ENCODE results near the gene PGP.

The PGP gene

DNA sequence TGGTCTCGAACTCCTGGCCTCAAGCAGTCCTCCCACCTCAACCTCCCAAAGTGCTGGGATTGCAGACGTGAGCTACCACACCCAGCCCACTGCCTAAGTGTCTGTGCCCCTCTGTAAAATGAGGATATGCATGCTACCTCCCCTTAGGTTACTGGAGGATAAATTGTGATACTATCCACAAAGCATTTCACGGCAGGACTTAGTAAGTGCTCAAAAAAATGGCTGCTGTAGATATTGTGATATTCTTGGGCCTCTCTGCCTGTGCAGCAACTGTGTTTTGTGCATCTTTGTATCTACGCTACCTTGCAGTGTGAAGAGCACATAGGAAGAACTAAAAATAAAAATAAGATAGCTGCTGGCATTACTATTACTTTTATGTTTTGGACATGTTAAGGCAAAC, 16.4 kb downstream of the PGP start:
- H3K36me3 ChIP-seq (replicated peaks; ENCODE audit: insufficient read depth, low read length) = no peaks in the 10 kb centered on the region
- H2AFZ ChIP-seq (ENCODE audit: low read length) = no peak overlapping the region
- no peaks in the 10 kb centered on the region for H4K20me1 ChIP-seq (ENCODE audit: insufficient read depth, low read length)
- no peak overlapping the region for H3K4me3 ChIP-seq (ENCODE audit: low read length)
- H3F3A ChIP-seq (ENCODE audit: insufficient read depth, low read length) = no peaks in the 10 kb centered on the region
- H3K79me2 ChIP-seq (ENCODE audit: low read length) = no peaks in the 10 kb centered on the region
- no peaks in the 10 kb centered on the region for H3K9me2 ChIP-seq (replicated peaks; ENCODE audit: insufficient read depth, low read length)
- H3K9ac ChIP-seq (ENCODE audit: low read length) = no peak overlapping the region
- DNase-seq = no peak
- no peaks in the 10 kb centered on the region for H3K9me3 ChIP-seq (replicated peaks; ENCODE audit: insufficient read depth, low read length)
- no peaks in the 10 kb centered on the region for H3K4me1 ChIP-seq (ENCODE audit: low read length)
- peaks cover 78% of the 10 kb centered on the region for H3K27me3 ChIP-seq (replicated peaks; ENCODE audit: insufficient read depth, low read length)
- no peak overlapping the region for H3K27ac ChIP-seq (ENCODE audit: low read length)
- H3K4me2 ChIP-seq (ENCODE audit: low read depth, low read length) = no peak overlapping the region
- TF ChIP-seq EZH2phosphoT487 (IDR thresholded peaks at IDR 0.05; ENCODE audit: low read length) (no peak), EZH2 (optimal IDR thresholded peaks at IDR 0.05; ENCODE audit: low read depth, low read length) (no peak)
- TF ChIP-seq, protein P1, sequence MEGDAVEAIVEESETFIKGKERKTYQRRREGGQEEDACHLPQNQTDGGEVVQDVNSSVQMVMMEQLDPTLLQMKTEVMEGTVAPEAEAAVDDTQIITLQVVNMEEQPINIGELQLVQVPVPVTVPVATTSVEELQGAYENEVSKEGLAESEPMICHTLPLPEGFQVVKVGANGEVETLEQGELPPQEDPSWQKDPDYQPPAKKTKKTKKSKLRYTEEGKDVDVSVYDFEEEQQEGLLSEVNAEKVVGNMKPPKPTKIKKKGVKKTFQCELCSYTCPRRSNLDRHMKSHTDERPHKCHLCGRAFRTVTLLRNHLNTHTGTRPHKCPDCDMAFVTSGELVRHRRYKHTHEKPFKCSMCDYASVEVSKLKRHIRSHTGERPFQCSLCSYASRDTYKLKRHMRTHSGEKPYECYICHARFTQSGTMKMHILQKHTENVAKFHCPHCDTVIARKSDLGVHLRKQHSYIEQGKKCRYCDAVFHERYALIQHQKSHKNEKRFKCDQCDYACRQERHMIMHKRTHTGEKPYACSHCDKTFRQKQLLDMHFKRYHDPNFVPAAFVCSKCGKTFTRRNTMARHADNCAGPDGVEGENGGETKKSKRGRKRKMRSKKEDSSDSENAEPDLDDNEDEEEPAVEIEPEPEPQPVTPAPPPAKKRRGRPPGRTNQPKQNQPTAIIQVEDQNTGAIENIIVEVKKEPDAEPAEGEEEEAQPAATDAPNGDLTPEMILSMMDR (IDR thresholded peaks at IDR 0.05; ENCODE audit: low read length) = no peak

DNA sequence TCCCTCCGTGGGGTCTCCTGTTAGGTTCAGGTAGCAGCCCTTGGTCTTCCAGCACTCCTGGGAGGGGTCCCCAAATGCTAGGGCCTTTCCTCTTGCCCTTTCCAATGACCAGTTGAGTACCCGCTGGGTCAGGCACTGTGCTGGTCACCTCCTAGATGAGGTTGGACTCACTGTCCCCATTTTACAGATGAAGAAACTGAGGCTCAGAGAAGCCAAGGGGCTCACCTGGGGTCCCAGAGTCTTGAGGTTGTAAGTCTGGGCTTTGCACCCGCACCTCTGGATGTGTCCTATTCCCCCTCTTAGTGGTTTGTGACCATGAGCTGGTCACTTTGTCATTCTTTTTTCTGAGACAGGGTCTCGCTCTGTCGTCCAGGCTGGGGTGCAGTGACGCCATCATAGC, 16.9 kb downstream of the PGP start:
- H3K9me2 ChIP-seq (replicated peaks; ENCODE audit: insufficient read depth, low read length) = no peaks in the 10 kb centered on the region
- H3K27me3 ChIP-seq (replicated peaks; ENCODE audit: insufficient read depth, low read length) = peaks cover 83% of the 10 kb centered on the region
- no peaks in the 10 kb centered on the region for H3K9me3 ChIP-seq (replicated peaks; ENCODE audit: insufficient read depth, low read length)
- no peak for TF ChIP-seq EZH2 (optimal IDR thresholded peaks at IDR 0.05; ENCODE audit: low read depth, low read length)
- no peak for TF ChIP-seq EZH2phosphoT487 (IDR thresholded peaks at IDR 0.05; ENCODE audit: low read length)
- TF ChIP-seq, protein P1 (IDR thresholded peaks at IDR 0.05; ENCODE audit: low read length) = no peak
- no peak for DNase-seq
- H3K9ac ChIP-seq (ENCODE audit: low read length) = no peak overlapping the region
- H3K4me1 ChIP-seq (ENCODE audit: low read length) = no peaks in the 10 kb centered on the region
- no peaks in the 10 kb centered on the region for H4K20me1 ChIP-seq (ENCODE audit: insufficient read depth, low read length)
- H2AFZ ChIP-seq (ENCODE audit: low read length) = no peak overlapping the region
- H3K27ac ChIP-seq (ENCODE audit: low read length) = no peak overlapping the region
- H3K4me3 ChIP-seq (ENCODE audit: low read length) = no peak overlapping the region
- no peaks in the 10 kb centered on the region for H3K79me2 ChIP-seq (ENCODE audit: low read length)
- no peaks in the 10 kb centered on the region for H3F3A ChIP-seq (ENCODE audit: insufficient read depth, low read length)
- H3K36me3 ChIP-seq (replicated peaks; ENCODE audit: insufficient read depth, low read length) = no peaks in the 10 kb centered on the region
- no peak overlapping the region for H3K4me2 ChIP-seq (ENCODE audit: low read depth, low read length)

DNA sequence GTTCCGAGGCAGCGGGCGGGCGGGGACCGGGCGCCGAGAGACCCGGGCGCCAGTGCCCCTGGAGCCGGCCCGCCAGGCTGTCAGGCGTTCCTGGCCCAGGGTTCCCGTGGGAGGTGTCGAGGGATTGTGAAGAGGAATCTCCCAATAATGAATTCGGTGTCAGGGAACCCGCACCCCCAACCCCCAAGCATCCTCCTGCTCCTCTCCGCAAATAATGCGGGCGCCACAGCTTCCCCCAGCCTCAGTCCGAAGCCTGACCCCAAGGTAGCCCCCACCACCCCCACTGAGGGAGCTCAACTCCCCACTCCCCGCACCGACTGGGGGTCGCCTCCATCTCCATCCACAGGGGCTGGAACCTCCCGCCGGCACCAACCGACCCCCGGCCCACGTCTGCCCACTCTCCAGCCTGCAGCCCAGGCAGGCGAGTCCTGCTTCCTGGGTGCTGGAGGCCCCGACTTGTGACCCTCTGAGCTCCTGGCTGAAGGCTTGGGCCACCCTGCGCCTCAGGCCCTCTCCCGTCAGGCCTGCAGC, 17.6 kb downstream of the PGP start:
- no peak overlapping the region for H3K27ac ChIP-seq (ENCODE audit: low read length)
- H3F3A ChIP-seq (ENCODE audit: insufficient read depth, low read length) = no peaks in the 10 kb centered on the region
- H3K36me3 ChIP-seq (replicated peaks; ENCODE audit: insufficient read depth, low read length) = no peaks in the 10 kb centered on the region
- H2AFZ ChIP-seq (ENCODE audit: low read length) = no peak overlapping the region
- H3K4me3 ChIP-seq (ENCODE audit: low read length) = no peak overlapping the region
- H3K79me2 ChIP-seq (ENCODE audit: low read length) = no peaks in the 10 kb centered on the region
- DNase-seq = no peak
- no peak overlapping the region for H3K4me2 ChIP-seq (ENCODE audit: low read depth, low read length)
- peaks cover 87% of the 10 kb centered on the region for H3K27me3 ChIP-seq (replicated peaks; ENCODE audit: insufficient read depth, low read length)
- H3K4me1 ChIP-seq (ENCODE audit: low read length) = no peaks in the 10 kb centered on the region
- H3K9me2 ChIP-seq (replicated peaks; ENCODE audit: insufficient read depth, low read length) = no peaks in the 10 kb centered on the region
- no peaks in the 10 kb centered on the region for H3K9me3 ChIP-seq (replicated peaks; ENCODE audit: insufficient read depth, low read length)
- peak; percentile 52 for TF ChIP-seq EZH2 (optimal IDR thresholded peaks at IDR 0.05; ENCODE audit: low read depth, low read length)
- TF ChIP-seq, protein P1 (IDR thresholded peaks at IDR 0.05; ENCODE audit: low read length) = no peak
- H4K20me1 ChIP-seq (ENCODE audit: insufficient read depth, low read length) = no peaks in the 10 kb centered on the region
- no peak overlapping the region for H3K9ac ChIP-seq (ENCODE audit: low read length)

Data from MM.1S (cell line).